ENCODE data around the gene FPR3.

Gene FPR3

DNA sequence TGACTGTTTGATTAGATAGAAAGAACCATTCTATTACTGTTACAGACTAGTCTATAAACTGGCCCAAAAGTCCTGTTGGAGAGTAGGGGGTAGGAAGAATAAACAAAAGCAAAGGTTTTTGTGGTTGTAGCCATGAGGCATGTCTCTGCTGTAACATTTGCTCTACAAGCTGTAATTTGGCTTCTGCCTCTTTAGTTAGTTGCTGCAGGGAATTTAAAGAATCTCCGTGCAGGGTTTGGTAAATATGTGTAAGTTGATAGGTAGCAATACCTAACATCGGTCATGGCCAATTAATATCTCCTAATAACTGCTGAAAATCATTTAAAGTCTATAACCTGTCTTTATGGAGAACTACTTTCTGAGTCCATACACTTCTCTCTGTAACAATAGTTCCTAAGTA is 13.0 kb downstream of the FPR3 start:
- DNase-seq, result no peak

DNA sequence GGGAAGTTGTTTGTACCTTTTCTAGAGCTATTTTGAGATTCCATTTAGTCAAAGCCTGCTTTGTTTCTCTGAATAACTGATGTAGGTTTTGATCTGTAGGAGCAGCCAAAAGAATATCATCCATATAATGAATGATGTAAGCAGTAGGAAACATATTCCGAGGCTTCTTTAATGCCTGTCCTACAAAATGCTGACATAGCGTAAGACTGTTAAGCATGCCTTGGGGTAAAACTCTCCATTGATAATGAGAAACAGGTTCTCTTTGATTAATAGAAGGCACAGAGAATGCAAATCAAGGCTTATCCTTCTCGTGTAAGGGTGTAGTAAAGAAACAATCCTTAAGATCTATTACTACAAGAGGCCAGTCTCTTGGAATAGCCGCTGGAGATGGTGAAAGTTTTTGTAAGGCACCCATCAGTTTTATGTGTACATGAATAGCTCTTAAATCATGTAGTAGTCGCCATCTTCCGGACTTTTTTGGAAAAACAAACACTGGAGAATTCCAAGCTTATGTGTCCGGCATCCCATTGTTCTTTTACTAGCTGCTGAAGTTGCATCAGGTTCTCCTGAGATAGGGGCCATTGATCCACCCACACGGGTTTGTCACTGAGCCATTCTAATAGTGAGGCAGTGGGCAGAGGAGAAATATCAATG is 13.5 kb downstream of the FPR3 start:
- DNase-seq, result no peak

DNA sequence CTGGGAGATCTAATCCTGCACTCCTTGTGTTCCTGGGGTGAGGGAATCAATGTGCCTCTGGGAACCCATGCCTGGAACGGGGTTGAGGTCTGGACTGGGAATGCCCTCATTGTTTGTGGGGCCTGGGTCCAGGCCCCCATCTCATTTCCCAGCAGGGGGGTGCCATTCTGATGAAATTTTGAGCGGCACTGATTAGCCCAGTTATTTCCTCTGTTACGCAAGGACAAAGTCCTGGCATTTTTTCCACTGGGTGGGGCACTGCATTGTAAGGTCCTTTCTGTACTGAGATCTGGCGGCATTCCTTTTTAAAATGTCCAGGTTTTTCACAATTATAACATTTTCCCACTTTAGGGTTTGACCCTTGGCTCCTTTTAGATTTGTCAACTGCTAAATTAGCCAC is 14.8 kb downstream of the FPR3 start:
- DNase-seq, result no peak

DNA sequence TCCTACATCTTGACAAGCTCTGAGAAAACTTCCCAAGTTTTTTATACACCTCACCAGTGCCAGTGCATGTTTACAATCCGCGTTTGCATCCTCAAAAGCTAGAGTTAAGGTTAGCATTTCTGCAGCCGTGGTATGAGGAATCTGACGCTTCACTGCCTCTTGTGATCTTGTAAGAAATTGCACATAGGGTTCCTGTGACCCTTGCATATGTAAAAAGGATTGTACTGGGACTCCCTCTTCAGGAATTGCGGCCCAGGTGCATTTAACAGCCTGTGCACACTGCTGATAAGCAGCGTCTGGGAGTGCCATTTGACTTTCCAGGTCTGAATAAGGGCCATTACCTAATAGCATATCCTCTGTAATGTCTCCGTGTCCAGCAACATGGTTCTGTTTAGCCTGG is 15.3 kb downstream of the FPR3 start:
- no peak for DNase-seq

DNA sequence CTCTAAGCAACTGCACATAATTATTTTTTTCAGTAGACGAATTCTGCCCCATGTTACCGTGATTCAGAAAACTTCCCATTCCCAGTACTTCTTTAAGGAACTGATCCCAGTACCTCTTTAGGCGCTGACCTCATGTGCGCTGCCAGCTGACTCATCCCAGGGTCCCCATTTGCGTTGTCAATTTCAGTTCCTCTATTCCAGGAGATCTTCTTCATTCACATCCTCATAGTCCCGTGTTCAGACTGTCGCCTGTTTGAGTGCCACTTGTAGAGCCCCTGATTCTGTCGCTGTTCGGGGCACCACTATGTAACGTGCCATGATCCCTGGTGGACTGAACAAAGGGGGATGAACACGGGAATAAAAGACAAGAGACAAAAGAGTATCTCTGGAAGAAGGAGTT is 16.4 kb downstream of the FPR3 start:
- DNase-seq, result no peak

DNA sequence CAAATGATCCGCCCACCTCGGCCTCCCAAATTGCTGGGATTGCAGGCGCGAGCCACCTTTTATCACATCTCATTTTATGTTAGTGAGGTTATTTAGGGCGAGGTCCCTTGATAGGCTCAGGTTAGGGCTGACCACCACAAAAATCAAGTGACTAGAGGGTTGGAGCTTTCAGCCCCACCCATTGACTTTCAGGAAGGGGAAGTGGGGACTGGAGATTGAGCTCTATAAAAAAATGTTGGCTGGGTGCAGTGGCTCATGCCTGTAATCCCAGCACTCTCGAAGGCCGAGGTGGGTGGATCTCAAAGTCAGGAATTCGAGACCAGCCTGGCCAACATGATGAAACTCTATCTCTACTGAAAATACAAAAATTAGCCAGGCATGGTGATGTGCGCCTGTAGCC is 20.1 kb downstream of the FPR3 start:
- DNase-seq, result no peak

DNA sequence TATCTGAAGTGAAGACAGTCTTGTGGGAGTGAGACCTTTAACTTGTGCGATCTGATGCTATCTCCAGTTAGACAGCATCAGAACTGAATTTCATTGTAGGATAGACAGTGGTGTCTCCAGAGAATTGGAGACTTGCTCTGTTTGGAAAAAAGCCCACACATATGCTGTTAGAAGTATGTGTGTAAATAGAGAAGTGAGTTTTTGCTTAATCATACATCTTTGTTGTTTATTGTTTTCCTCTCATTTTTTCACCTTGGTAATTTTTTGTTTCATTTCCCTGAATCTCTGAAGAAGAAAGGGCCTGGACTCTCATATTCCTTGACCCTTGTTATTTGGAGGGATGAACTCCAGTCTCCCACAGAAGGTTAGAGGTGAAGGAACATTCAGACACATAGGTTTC is 21.8 kb downstream of the FPR3 start:
- no peak for DNase-seq

DNA sequence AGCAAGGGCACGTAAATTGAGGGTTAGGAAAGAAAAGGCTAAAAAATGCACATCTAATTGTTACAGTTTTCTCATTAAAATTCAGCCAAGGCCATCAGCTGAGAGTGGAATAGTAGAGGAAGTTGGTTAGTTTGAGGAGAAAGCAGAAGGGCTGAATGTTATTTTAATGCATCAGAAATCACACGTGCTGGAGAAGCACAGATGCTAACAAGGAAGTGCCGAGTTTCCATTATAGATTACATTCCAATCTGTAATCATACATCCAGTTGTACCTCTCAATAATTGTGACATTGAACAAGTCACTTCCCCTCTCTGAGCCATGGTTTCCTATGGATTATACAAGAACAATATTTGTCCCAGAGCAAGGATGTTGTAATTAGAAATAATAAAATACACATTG is 25.1 kb downstream of the FPR3 start:
- no peak for DNase-seq

DNA sequence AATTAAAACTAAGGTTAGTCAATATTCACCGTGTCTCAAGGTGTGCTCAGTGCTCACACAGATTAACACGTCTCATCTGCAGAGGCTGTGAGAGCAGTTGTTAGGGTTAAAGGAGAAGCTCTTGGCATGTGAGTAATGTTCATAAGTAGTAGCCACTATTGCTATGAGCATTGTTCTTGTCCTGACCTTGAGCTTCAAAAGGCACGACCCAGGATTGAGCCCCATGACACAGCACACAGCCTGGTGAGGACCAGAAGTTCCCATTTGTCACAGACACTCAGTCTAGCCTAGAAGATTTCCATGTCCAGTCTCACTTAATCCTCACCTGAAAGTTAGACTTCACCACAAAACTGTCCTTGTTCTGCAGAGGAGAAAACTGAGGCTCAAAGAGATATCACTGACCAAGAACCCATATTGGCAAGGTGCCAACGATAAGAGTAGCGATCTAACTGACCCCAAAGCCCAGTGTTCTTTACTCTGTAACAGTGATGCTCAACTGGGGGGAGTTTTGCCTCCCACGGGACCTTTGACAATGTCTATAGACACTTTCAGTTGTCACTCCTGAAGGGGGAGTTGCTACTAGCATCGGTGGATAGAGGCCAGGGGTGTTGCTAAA is 26.0 kb downstream of the FPR3 start:
- no peak for DNase-seq

DNA sequence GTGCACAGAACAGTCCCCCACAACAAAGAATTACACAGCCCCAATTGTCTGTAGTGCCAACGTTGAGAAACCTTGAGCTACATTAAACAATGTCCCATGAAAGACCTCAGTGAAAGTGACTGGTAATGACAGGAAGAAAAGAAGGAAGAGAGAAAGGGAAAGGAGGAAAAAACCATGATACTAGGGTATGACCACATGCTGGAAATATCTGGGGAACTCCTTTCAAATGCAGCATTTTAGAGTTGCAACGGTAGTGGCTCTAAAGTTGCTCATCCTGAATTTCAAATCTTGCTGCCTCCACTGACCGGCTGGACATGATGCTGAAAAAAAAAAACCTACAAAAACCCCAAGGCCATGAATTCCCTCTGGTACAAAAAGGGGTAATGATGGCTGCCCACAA is 26.5 kb downstream of the FPR3 start:
- no peak for DNase-seq

DNA sequence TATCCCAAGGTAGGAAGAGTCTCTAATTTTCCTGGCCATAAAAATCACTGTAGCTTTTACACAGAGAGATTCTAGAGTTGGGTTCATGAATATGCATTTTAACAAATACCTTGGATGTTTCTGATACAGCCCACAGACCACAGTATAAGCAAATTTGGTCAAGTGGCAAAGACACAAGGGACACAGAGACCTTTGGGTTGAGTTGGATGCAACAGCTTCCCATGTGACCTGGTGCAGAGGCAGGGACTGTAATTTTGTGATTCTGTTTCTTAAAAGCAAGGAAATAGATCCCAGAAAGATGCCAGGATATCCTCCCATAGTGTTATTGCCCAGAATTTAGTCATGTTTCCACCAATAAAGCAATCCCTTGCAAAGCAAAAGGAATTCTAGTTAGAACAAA is 27.0 kb downstream of the FPR3 start:
- no peak for DNase-seq

DNA sequence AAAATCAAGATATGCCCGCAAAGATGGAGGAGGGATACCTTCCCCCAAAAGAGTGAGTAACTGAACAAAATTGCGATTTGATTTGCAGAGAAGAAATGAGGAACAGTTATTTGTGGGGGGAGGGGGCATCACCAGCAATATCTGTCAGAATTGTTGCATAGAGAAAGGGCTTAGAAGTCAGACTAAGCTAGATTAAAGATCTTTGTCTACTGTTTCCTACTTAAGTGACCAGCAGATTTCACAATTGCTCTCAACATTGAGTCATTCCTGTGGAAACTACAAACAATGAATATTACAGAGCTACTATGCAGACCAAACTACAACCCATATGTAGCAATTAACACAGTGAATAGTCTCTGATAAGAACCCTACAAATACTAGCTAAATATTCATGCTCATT is 27.4 kb downstream of the FPR3 start:
- DNase-seq, result no peak

DNA sequence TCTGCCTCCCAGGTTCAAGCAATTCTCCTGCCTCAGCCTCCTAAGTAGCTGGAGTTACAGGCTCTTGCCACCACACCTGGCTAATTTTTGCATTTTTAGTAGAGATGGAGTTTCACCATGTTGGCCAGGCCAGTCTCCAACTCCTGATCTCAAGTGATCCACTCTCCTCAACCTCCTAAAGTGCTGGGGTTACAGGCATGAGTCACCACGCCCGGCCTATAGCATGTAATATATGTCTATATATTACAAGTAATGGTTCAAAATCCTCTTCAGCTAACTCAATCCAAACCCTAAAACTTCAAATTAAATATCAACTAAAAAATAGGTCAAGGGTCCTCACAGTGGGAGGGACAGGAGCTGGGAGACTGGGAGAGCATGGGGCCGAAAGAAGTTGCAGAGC is 28.0 kb downstream of the FPR3 start:
- DNase-seq, result no peak

DNA sequence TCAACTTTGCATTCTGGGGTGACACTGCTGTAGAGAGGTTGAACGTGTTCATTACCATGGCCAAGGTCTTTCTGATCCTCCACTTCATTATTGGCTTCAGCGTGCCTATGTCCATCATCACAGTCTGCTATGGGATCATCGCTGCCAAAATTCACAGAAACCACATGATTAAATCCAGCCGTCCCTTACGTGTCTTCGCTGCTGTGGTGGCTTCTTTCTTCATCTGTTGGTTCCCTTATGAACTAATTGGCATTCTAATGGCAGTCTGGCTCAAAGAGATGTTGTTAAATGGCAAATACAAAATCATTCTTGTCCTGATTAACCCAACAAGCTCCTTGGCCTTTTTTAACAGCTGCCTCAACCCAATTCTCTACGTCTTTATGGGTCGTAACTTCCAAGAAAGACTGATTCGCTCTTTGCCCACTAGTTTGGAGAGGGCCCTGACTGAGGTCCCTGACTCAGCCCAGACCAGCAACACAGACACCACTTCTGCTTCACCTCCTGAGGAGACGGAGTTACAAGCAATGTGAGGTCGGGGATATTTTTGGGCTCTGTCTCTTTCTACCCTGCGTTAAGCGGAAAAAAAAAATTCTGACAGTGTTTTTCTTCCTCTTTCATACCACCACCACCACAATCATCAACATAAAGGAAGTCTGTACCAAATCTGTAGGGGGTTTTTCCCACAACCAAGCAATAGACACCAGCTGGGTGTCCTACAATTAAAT is 29.5 kb downstream of the FPR3 start:
- no peak for DNase-seq

DNA sequence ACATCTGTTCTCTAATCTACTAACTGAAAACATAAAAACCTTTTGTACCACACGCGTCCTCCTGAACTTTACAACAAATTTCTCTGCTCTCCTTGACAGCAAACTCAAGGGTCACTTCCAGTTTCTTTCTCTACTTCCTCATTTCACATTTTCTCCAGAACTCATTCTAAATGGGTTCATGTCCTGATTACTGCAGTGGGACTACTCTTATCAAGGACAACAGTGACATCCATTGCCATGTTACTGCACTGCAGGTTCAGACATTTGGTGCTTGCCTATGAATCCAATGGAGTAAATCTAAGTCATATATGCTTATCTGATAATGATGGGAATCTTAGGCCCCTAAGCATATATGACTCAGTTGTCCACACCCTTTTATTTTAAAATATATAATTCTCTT is 35.3 kb downstream of the FPR3 start:
- no peak for DNase-seq

DNA sequence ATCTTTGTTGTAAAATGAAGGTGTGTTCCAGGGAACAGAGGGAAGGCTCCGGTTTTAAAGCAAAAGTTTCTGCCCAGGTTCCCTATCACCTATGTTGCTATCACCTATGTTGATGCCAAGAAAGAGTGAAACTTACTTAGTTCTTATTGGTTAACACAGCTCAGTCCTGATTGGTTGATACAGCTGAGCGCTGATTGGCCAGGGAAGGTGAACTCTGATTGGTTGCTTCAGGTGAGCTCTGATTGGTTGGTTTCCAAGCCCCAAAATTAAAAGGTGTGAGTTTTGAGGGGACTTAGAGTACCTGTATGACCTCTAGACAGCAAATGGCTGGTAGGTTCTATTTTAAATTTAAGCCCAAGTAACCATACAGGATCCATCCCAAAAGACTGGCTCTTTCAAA is 42.2 kb downstream of the FPR3 start:
- no peak for DNase-seq

DNA sequence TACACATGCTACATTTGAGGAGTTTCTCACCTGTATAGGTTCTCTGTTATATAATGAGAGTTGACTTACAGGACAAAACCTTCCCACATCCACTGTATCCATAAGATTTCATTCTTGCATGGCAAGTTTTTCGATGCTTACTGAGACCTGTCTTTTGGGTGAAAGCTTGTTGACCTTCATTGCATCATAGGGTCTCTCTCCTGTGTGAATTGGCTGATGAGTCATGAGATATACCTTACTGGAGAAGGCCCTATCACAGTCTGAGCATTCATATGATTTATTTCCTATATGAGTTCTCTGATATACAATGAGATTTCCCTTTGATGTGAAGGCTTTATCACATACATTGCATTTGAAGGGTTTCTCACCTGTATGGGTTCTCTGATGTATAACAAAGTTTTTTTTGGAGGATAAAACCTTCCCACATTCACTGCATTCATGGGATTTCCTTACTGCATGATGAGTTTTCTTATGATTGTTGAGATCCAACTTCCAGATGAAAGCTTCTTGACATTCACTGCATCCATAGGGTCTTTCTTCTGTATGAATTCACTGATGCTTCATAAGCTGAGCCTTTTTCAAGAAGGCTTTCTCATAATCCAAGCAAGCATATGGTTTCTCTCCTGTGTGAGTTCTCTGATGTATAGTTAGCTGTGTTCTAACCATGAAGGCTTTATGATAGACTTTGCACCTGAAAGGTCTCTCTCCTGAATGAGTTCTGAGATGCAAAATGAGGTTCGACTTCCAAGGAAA is 67.1 kb downstream of the FPR3 start:
- no peak for DNase-seq

DNA sequence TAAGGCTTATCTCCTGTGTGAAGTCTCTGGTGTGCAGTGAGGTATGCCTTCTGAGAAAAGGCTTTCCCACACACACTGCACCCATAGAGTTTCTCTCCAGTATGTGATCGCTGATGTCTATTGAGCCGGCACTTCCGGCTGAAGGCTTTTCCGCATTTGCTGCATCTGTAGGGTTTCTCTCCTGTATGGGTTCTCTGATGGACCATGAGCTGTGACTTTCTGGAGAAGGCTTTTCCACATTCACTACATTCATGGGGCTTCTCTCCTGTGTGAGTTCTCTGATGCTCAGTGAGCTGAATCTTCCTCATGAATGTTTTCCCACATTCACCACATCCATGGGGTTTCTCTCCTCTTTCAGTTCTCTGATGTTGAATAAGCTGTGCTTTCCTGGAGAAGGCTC is 78.1 kb downstream of the FPR3 start:
- DNase-seq, result no peak
